ENCODE data around the gene FGD5. TPM values are rescaled to one million over a fixed set of nuclear protein-coding genes. Genes with fewer than 3 reads are reported as not detected.

FGD5 gene
- total and polyA plus RNA-seq, 4 experiments from 2014 or later, result 0.06 TPM; not detected in 3

DNA sequence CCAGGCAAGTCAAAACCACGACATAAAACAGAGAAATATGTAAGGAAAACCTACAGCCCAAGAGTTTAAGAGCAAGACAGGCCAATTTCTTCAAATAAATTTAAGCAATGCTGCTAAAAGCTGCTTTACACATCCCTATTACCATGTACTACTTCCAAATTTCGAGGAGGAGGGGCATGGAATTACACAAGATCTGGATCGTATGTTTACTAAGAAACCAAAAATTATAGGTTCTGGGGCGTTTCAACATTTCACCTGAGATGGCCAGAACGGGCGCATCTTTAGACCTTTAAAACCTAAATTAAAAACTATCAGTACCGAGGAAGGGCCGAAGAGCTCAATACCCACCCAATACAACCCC is 128.0 kb downstream of the FGD5 start:
- H3K36me3 ChIP-seq (ENCODE audit: insufficient read depth, low read length), result peaks cover 28% of the 10 kb centered on the region
- Mint-ChIP-seq H3K27me3 (no peaks in the 10 kb centered on the region), H3K27ac (peak overlapping the region; percentile 94 to 99 (median 96)), H3K9me3 (peaks cover 0 to 3% (median 0%) of the 10 kb centered on the region in 8 donors), H3K4me3 (peak overlapping the region; percentile 90 to 100 (median 91)), H3K36me3 (peaks cover 17 to 45% of the 10 kb centered on the region in 2 donors), H3K4me1 (peaks cover 22 to 64% (median 47%) of the 10 kb centered on the region in 4 donors)
- peaks cover 44% of the 10 kb centered on the region for H3K4me1 ChIP-seq (ENCODE audit: insufficient read depth, low read length)
- H3K27ac ChIP-seq (ENCODE audit: low read depth, low read length), result peak overlapping the region; percentile 97
- H3K4me3 ChIP-seq (ENCODE audit: low read length in 2 of 2), result peak overlapping the region; percentile 1 to 83
- ChIA-PET POLR2A (ENCODE audit: partially characterized antibody) (interaction anchor here (0.5 to 1.9 kb wide), 11 partner anchors 10 to 832 kb away, joined by 3 to 20 read pairs (median 5); partner anchors contain the start of genes CAPN7, CCDC174, CHCHD4 and LSM3), CTCF (ENCODE audit: partially characterized antibody) (interaction anchor here (0.8 to 1.6 kb wide), 5 partner anchors 19 to 1050 kb away, joined by 3 to 4 read pairs (median 3); partner anchors contain the start of gene RBSN)
- no peak for DNase-seq
- H3K27me3 ChIP-seq (ENCODE audit: insufficient read depth, low read length), result no peaks in the 10 kb centered on the region
- H3K9me3 ChIP-seq (ENCODE audit: control insufficient read depth in 1 of 2, low read length in 2 of 2), result no peaks in the 10 kb centered on the region
- intact Hi-C loops (cut with micrococcal nuclease), result loop anchor here (1.0 to 10.0 kb wide), 6 partner anchors 295 to 1464 kb away; partner anchors contain the start of genes BTD, CCDC174, HACL1 and HDAC11

DNA sequence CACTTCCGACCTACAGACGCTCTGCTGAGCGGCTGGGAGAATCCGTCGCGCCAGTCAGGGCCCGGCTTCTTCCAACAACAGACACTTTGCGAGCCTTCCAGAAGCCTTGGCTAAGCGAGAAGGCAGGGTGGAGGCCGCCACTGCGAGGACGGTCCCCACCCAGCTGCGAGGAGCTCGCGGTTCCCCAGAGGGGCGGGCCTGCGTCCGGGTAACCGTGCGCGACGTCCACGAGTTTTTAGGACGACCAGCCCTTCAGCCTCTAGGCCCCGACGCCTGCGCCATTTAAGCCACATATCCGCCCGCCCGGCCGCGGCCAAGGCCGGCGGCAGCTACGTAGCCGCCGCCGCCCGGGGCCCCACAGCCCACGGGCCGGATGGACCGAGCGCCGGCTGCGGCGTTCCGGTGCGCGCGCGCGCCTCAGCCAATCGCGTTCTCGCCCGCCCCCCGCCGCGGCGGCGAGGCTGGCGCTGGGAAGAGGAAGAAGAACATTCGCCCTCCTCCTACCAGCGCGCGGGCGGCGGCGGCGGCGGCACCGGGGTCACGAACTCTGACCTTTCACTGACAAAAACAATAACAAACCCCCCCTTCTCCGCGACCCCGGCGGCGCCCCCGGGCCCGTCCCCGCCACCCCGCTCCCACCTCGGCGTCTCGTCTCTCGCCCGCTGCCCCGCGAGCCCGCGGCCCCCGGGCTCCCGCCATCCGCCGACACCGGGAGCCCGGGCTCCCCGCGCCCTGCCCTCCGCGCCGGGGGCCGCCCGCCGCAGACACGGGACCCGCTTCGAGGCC is 128.5 kb downstream of the FGD5 start, which contains the start of gene NR2C2:
NR2C2 (plus strand) TSS at position 484 of the 786 bp plus-strand sequence. CDS start 56,332 bp downstream, outside the sequence.
- intact Hi-C loops (cut with micrococcal nuclease), result loop anchor here (1.0 to 10.0 kb wide), 6 partner anchors 296 to 1465 kb away; partner anchors contain the start of genes BTD, CCDC174, HACL1 and HDAC11

DNA sequence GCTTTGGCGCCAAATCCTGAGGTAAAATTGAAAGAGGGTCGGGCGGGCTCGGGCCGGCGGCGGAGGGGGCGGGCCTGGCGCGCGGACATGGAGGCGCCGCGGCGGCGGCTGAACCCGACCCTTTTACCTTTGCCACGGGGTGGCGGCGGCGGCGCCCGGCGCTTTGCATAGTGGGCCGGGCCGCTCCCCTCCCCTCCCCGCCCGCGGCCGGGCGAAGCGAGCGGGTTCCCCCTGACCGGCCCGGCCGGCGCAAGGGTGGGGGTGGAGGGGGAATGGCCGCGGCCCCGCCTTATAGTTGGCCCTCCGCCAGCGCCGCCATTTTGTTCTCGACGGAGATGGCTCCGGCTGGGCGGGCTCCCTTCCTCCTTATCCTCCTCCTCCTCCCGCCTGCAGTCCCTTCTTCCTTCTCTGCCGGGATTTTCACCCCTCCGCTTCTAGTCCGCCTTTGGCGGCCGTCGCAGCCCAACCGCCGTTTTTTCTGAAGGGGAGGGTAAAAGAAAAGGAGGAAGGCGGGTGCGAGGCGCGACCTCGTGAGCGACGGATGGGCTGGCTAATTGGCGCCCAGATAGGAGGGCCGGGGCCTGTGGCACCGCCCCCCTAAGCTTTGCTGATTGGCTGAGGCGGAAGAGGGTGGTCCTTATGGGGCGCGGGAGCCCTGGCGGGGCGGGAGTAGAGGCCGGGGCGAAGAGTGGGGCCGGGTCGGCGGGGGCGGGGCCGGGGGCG is 129.3 kb downstream of the FGD5 start:
- Mint-ChIP-seq H3K4me1 (peaks cover 27 to 71% (median 48%) of the 10 kb centered on the region in 4 donors), H3K27ac (peak overlapping the region; percentile 99 to 100 (median 100)), H3K9me3 (peaks cover 0 to 3% (median 0%) of the 10 kb centered on the region in 8 donors), H3K4me3 (peak overlapping the region; percentile 98 to 100 (median 100)), H3K27me3 (no peaks in the 10 kb centered on the region), H3K36me3 (peaks cover 19 to 39% of the 10 kb centered on the region in 2 donors)
- Histone ChIP-seq H3K4me3 (ENCODE audit: low read length in 2 of 2) (peak overlapping the region; percentile 63 to 83), H3K36me3 (ENCODE audit: insufficient read depth, low read length) (peaks cover 26% of the 10 kb centered on the region), H3K9me3 (ENCODE audit: control insufficient read depth in 1 of 2, low read length in 2 of 2) (no peaks in the 10 kb centered on the region), H3K4me1 (ENCODE audit: insufficient read depth, low read length) (peaks cover 44% of the 10 kb centered on the region), H3K27ac (ENCODE audit: low read depth, low read length) (peak overlapping the region; percentile 97), H3K27me3 (ENCODE audit: insufficient read depth, low read length) (no peaks in the 10 kb centered on the region)
- CTCF ChIA-PET (ENCODE audit: partially characterized antibody), result no interaction called here
- POLR2A ChIA-PET (ENCODE audit: partially characterized antibody), result interaction anchor here (0.6 to 3.0 kb wide), 12 partner anchors 8 to 1468 kb away, joined by 3 to 20 read pairs (median 5); partner anchors contain the start of genes CAPN7, CCDC174, CHCHD4 and HDAC11
- intact Hi-C loops (cut with micrococcal nuclease), result loop anchor here (1.0 to 10.0 kb wide), 11 partner anchors 117 to 1466 kb away; partner anchors contain the start of genes BTD, CAPN7, CCDC174 and CHCHD4
- peak; percentile 95 to 99 (median 96) for DNase-seq

More for the DNA sequence above, 128.5 kb downstream of the FGD5 start, which contains the start of gene NR2C2:
- Histone ChIP-seq H3K36me3 (ENCODE audit: insufficient read depth, low read length) (peaks cover 28% of the 10 kb centered on the region), H3K4me3 (ENCODE audit: low read length in 2 of 2) (peak within 1 kb of the TSS; percentile 63 to 83), H3K27ac (ENCODE audit: low read depth, low read length) (peak within 1 kb of the TSS; percentile 97), H3K27me3 (ENCODE audit: insufficient read depth, low read length) (no peaks in the 10 kb centered on the region), H3K9me3 (ENCODE audit: control insufficient read depth in 1 of 2, low read length in 2 of 2) (no peaks in the 10 kb centered on the region), H3K4me1 (ENCODE audit: insufficient read depth, low read length) (peaks cover 44% of the 10 kb centered on the region)
- H3K4me1 Mint-ChIP-seq, result peaks cover 23 to 66% (median 45%) of the 10 kb centered on the region in 4 donors
- ChIA-PET POLR2A (ENCODE audit: partially characterized antibody) (interaction anchor here (1.0 to 1.9 kb wide), 9 partner anchors 9 to 822 kb away, joined by 3 to 20 read pairs (median 6); partner anchors contain the start of genes CAPN7, CCDC174, CHCHD4 and LSM3), CTCF (ENCODE audit: partially characterized antibody) (interaction anchor here (0.8 to 1.6 kb wide), 5 partner anchors 19 to 1051 kb away, joined by 3 to 4 read pairs (median 3); partner anchors contain the start of gene RBSN)
- peak within 1 kb of the TSS; percentile 98 to 100 (median 100) for H3K4me3 Mint-ChIP-seq
- H3K27me3 Mint-ChIP-seq, result no peaks in the 10 kb centered on the region
- peak within 1 kb of the TSS; percentile 99 to 100 (median 100) for H3K27ac Mint-ChIP-seq
- peaks cover 17 to 42% of the 10 kb centered on the region in 2 donors for H3K36me3 Mint-ChIP-seq
- H3K9me3 Mint-ChIP-seq, result peaks cover 0 to 3% (median 0%) of the 10 kb centered on the region in 8 donors
- peak; percentile 88 to 90 (median 90) for DNase-seq

DNA sequence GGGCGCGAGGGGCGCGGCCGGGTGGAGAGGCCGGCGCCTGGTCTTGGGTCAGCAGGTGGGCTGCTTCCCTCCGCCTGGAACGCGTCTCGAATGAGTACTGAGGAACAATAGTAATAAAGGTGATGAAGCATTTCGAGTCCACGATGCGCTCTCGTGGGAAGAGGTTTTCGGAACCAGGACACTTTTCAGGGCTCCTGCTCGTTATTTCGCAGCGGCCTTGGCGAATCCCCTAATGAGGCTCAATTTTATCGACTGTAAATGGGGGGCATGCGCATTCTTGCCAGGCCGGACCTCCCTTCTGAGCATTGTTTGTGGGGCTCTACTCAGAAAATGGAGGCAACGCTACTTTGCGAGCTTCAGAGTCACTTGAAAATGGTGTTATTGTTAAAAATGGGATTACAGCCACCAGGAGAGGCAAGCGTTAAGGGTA is 129.9 kb downstream of the FGD5 start:
- no peak for DNase-seq
- CTCF ChIA-PET (ENCODE audit: partially characterized antibody), result no interaction called here
- POLR2A ChIA-PET (ENCODE audit: partially characterized antibody), result interaction anchor here (0.6 to 3.0 kb wide), 8 partner anchors 10 to 1469 kb away, joined by 3 to 18 read pairs (median 4); partner anchors contain the start of genes CAPN7, CCDC174, HDAC11 and MRPS25
- H3K4me1 Mint-ChIP-seq, result peaks cover 28 to 71% (median 49%) of the 10 kb centered on the region in 4 donors
- H3K36me3 Mint-ChIP-seq, result peaks cover 16 to 37% of the 10 kb centered on the region in 2 donors
- peak overlapping the region; percentile 98 to 100 (median 100) for H3K4me3 Mint-ChIP-seq
- Histone ChIP-seq H3K36me3 (ENCODE audit: insufficient read depth, low read length) (peaks cover 20% of the 10 kb centered on the region), H3K9me3 (ENCODE audit: control insufficient read depth in 1 of 2, low read length in 2 of 2) (no peaks in the 10 kb centered on the region), H3K27me3 (ENCODE audit: insufficient read depth, low read length) (no peaks in the 10 kb centered on the region), H3K4me3 (ENCODE audit: low read length in 2 of 2) (peak overlapping the region in 1 of 2 donors; percentile 83), H3K27ac (ENCODE audit: low read depth, low read length) (peak overlapping the region; percentile 97), H3K4me1 (ENCODE audit: insufficient read depth, low read length) (peaks cover 44% of the 10 kb centered on the region)
- peak overlapping the region; percentile 75 to 100 (median 99) for H3K27ac Mint-ChIP-seq
- no peaks in the 10 kb centered on the region for H3K27me3 Mint-ChIP-seq
- H3K9me3 Mint-ChIP-seq, result peaks cover 0 to 3% (median 0%) of the 10 kb centered on the region in 8 donors
- intact Hi-C loops (cut with micrococcal nuclease), result loop anchor here (1.0 to 10.0 kb wide), 8 partner anchors 117 to 1466 kb away; partner anchors contain the start of genes BTD, CAPN7, CHCHD4 and HACL1

DNA sequence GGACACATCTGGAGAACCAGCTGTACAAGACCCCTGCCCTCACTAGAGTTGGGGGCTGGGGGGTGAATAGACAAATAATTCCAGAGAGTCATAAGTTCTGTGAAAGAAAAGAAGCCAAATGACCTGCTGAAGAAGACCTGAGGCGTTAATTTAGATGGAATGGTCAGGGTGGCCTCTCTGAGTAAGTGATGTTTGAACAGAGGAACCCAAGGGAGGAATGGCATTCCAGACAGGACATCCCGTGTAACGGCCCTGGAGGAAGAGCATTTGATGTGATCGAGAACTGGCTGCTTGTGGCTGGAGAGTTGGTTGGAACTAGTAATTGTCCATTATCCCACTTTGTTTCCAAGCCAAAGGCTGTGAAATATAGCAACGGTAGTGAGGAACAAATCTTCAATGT is 130.4 kb downstream of the FGD5 start:
- Histone ChIP-seq H3K36me3 (ENCODE audit: insufficient read depth, low read length) (peaks cover 18% of the 10 kb centered on the region), H3K4me1 (ENCODE audit: insufficient read depth, low read length) (peaks cover 44% of the 10 kb centered on the region), H3K27me3 (ENCODE audit: insufficient read depth, low read length) (no peaks in the 10 kb centered on the region), H3K27ac (ENCODE audit: low read depth, low read length) (peak overlapping the region; percentile 97), H3K4me3 (ENCODE audit: low read length in 2 of 2) (peak overlapping the region in 1 of 2 donors; percentile 83), H3K9me3 (ENCODE audit: control insufficient read depth in 1 of 2, low read length in 2 of 2) (no peaks in the 10 kb centered on the region)
- H3K27ac Mint-ChIP-seq, result peak overlapping the region; percentile 75 to 100 (median 92)
- H3K27me3 Mint-ChIP-seq, result no peaks in the 10 kb centered on the region
- peaks cover 0 to 3% (median 0%) of the 10 kb centered on the region in 8 donors for H3K9me3 Mint-ChIP-seq
- no peak for DNase-seq
- intact Hi-C loops (cut with micrococcal nuclease), result loop anchor here (5.0 to 10.0 kb wide), 3 partner anchors 653 to 1467 kb away; partner anchors contain the start of genes BTD, HACL1 and HDAC11
- POLR2A ChIA-PET (ENCODE audit: partially characterized antibody), result interaction anchor here (0.6 to 3.0 kb wide), 6 partner anchors 17 to 1469 kb away, joined by 3 to 18 read pairs (median 4); partner anchors contain the start of genes CCDC174, HDAC11 and MRPS25
- peak overlapping the region; percentile 98 to 100 (median 100) for H3K4me3 Mint-ChIP-seq
- H3K36me3 Mint-ChIP-seq, result peaks cover 12 to 32% of the 10 kb centered on the region in 2 donors
- CTCF ChIA-PET (ENCODE audit: partially characterized antibody), result no interaction called here
- H3K4me1 Mint-ChIP-seq, result peaks cover 30 to 70% (median 46%) of the 10 kb centered on the region in 4 donors

DNA sequence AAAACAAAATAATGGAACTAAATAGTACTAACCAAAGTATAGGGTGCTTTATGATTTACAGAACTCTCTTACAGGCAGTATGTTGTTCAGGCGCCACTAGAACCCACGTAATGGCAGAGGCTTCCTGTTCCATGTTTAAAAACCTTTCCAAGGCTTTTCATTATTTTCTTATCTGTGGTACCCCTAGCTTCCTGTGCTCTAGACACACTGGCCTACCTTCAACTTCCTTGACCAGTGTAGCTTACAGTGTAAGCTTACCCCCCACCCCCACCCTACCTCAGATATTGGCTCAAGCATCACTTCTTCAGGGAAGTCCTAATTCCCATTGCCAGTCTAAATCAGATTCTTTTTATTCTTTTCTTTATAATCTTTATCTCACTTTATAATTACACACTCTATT is 131.5 kb downstream of the FGD5 start:
- intact Hi-C loops (cut with micrococcal nuclease), result no loop called here
- Mint-ChIP-seq H3K4me1 (peaks cover 33 to 73% (median 50%) of the 10 kb centered on the region in 4 donors), H3K27ac (peak overlapping the region in 2 of 7 donors; percentile 15 to 99), H3K36me3 (peaks cover 11 to 22% of the 10 kb centered on the region in 2 donors), H3K9me3 (peaks cover 0 to 3% (median 0%) of the 10 kb centered on the region in 8 donors), H3K27me3 (no peaks in the 10 kb centered on the region), H3K4me3 (peak overlapping the region in 1 of 8 donors; percentile 5)
- peaks cover 44% of the 10 kb centered on the region for H3K4me1 ChIP-seq (ENCODE audit: insufficient read depth, low read length)
- DNase-seq, result no peak
- H3K36me3 ChIP-seq (ENCODE audit: insufficient read depth, low read length), result peaks cover 8% of the 10 kb centered on the region
- POLR2A ChIA-PET (ENCODE audit: partially characterized antibody), result interaction anchor here (1.1 to 3.0 kb wide), 3 partner anchors 15 to 299 kb away, joined by 5 to 18 read pairs (median 6); partner anchors contain the start of genes CCDC174 and RBSN
- no peaks in the 10 kb centered on the region for H3K27me3 ChIP-seq (ENCODE audit: insufficient read depth, low read length)
- no peak overlapping the region for H3K27ac ChIP-seq (ENCODE audit: low read depth, low read length)
- CTCF ChIA-PET (ENCODE audit: partially characterized antibody), result no interaction called here
- H3K9me3 ChIP-seq (ENCODE audit: control insufficient read depth in 1 of 2, low read length in 2 of 2), result no peaks in the 10 kb centered on the region
- H3K4me3 ChIP-seq (ENCODE audit: low read length in 2 of 2), result no peak overlapping the region
